ENCODE results near the gene RSRC1. TPM values are rescaled to one million over a fixed set of nuclear protein-coding genes. Genes with fewer than 3 reads are reported as not detected.

The RSRC1 gene
- total and polyA plus RNA-seq, 2 of the 8 experiments (the other 6 are each of a cell fraction or from before 2014, with no cell fraction given), result 2.0 to 27.9 TPM

DNA sequence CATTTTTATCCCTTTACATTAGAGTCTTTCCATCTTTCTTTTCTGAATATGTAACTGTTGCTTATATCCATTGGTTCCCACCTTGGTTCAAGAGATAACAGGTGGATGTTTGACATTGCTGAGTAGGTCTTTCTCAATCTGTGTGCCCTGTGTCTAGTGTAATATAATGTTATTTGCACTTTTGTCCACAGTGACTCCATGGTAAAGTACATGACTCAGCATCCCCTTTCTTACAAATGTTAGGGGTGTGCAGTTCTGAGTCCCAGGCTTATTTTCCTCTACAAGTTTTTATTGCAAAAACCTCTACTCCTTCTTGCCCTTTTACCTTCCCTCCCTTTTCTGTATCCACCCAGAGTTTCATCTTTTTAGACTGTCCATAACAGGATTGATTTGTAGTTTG lies 116.5 kb downstream of the RSRC1 start:
- H3K9ac ChIP-seq (replicated peaks in 1 of 4; ENCODE audit: extremely low read depth in 1 of 4, low read depth in 3 of 4, low read length in 3 of 4), result no peak overlapping the region
- H3K23ac ChIP-seq (ENCODE audit: insufficient read length), result no peak overlapping the region
- H2BK20ac ChIP-seq (ENCODE audit: low read length), result no peak overlapping the region
- H3K4me2 ChIP-seq (ENCODE audit: insufficient read depth in 1 of 2, low read depth in 2 of 2, low read length in 2 of 2), result no peak overlapping the region
- no peaks in the 10 kb centered on the region for H3K4me1 ChIP-seq (replicated peaks in 1 of 4; ENCODE audit: control insufficient read depth in 3 of 4, insufficient read depth in 4 of 4, low read length in 3 of 4)
- H2BK120ac ChIP-seq (replicated peaks; ENCODE audit: low read depth, low read length), result no peak overlapping the region
- H2BK12ac ChIP-seq (ENCODE audit: low read depth, low read length), result no peak overlapping the region
- H4K5ac ChIP-seq (ENCODE audit: insufficient read length, low read depth, low read length), result no peak overlapping the region
- no peaks in the 10 kb centered on the region for H3K36me3 ChIP-seq (ENCODE audit: control insufficient read depth in 2 of 4, insufficient read depth in 4 of 4, low read length in 3 of 4)
- H3K27me3 ChIP-seq (replicated peaks in 1 of 4; ENCODE audit: control insufficient read depth in 3 of 4, extremely low read depth in 1 of 4, insufficient read depth in 3 of 4, low read length in 3 of 4), result no peaks in the 10 kb centered on the region
- POLR2A ChIA-PET (ENCODE audit: partially characterized antibody), result no interaction called here
- H2BK15ac ChIP-seq (ENCODE audit: low read length), result no peak overlapping the region
- H4K20me1 ChIP-seq (replicated peaks in 1 of 2; ENCODE audit: control insufficient read depth in 1 of 2, insufficient read depth in 2 of 2, low read length in 2 of 2), result no peaks in the 10 kb centered on the region
- H3K79me1 ChIP-seq (ENCODE audit: low read depth, low read length), result no peaks in the 10 kb centered on the region
- no peaks in the 10 kb centered on the region for H3K9me3 ChIP-seq (ENCODE audit: insufficient read depth in 2 of 2, low read depth in 1 of 2, low read length in 1 of 2)
- no peak overlapping the region for H3K56ac ChIP-seq (replicated peaks; ENCODE audit: insufficient read length, low read depth, low read length)
- H3K4ac ChIP-seq (replicated peaks; ENCODE audit: insufficient read length, low read depth, low read length), result no peak overlapping the region
- no peak overlapping the region for H2AFZ ChIP-seq (ENCODE audit: low read length)
- FAIRE-seq (no peak), DNase-seq (ENCODE audit: low read depth in 1 of 2, low spot score in 2 of 2) (no peak)
- no peak overlapping the region for H3K4me3 ChIP-seq (ENCODE audit: extremely low read depth in 1 of 4, insufficient read depth in 2 of 4, low read depth in 3 of 4, low read length in 4 of 4)
- H3K79me2 ChIP-seq (ENCODE audit: control insufficient read depth in 1 of 2, insufficient read depth in 2 of 2, low read length in 2 of 2), result no peaks in the 10 kb centered on the region
- H3K27ac ChIP-seq (ENCODE audit: low read depth, low read length), result no peak overlapping the region
- no peak overlapping the region for H4K8ac ChIP-seq (ENCODE audit: extremely low read depth, insufficient read depth, low read length)
- H4K91ac ChIP-seq (replicated peaks; ENCODE audit: insufficient read length, low read length), result no peak overlapping the region
- no peak overlapping the region for H2AK5ac ChIP-seq (ENCODE audit: low read depth, low read length)
- no peak overlapping the region for H3K14ac ChIP-seq (ENCODE audit: insufficient read length)
- no peak overlapping the region for H3K18ac ChIP-seq (ENCODE audit: extremely low read depth, low read length)
- CTCF ChIA-PET (ENCODE audit: partially characterized antibody), result no interaction called here
- no peak overlapping the region for H2BK5ac ChIP-seq (ENCODE audit: low read depth, low read length)
- H3K23me2 ChIP-seq (ENCODE audit: low read depth, low read length), result no peaks in the 10 kb centered on the region
- TF ChIP-seq TBP (IDR thresholded peaks at IDR 0.05; ENCODE audit: low read depth, low read length), result no peak
- TF ChIP-seq CEBPB (IDR thresholded peaks at IDR 0.05; ENCODE audit: low read depth, low read length), result no peak
- TF ChIP-seq POLR2A (IDR thresholded peaks at IDR 0.05; ENCODE audit: control extremely low read depth in 1 of 2, low read depth in 2 of 2, low read length in 2 of 2), result no peak
- no peak for TF ChIP-seq HDAC2 (IDR thresholded peaks at IDR 0.05; ENCODE audit: borderline replicate concordance in 1 of 2, low read depth in 2 of 2, low read length in 2 of 2)
- no peak for TF ChIP-seq EGR1 (IDR thresholded peaks at IDR 0.05; ENCODE audit: borderline replicate concordance, low read depth, low read length)
- no peak for TF ChIP-seq CBX8 (IDR thresholded peaks at IDR 0.05; ENCODE audit: borderline replicate concordance, low read depth, low read length)
- TF ChIP-seq MAFK (IDR thresholded peaks at IDR 0.05; ENCODE audit: low read depth, low read length), result no peak
- TF ChIP-seq PHF8 (conservative IDR thresholded peaks at IDR 0.05; ENCODE audit: low read depth, low read length), result no peak
- TF ChIP-seq TCF12 (IDR thresholded peaks at IDR 0.05; ENCODE audit: low read depth, low read length), result no peak
- TF ChIP-seq CHD2 (IDR thresholded peaks at IDR 0.05; ENCODE audit: low read length), result no peak
- TF ChIP-seq EP300 (IDR thresholded peaks at IDR 0.05; ENCODE audit: borderline replicate concordance in 1 of 2, low read depth in 2 of 2, low read length in 2 of 2), result no peak
- no peak for TF ChIP-seq RFX5 (IDR thresholded peaks at IDR 0.05; ENCODE audit: borderline replicate concordance, low read depth, low read length)
- TF ChIP-seq KDM5A (IDR thresholded peaks at IDR 0.05; ENCODE audit: low read length), result no peak
- TF ChIP-seq RXRA (IDR thresholded peaks at IDR 0.05; ENCODE audit: insufficient read depth, low read depth, low read length), result no peak
- TF ChIP-seq SIRT6 (IDR thresholded peaks at IDR 0.05; ENCODE audit: low read length), result no peak
- no peak for TF ChIP-seq KDM1A (IDR thresholded peaks at IDR 0.05; ENCODE audit: borderline replicate concordance, low read length)
- TF ChIP-seq, protein P1, sequence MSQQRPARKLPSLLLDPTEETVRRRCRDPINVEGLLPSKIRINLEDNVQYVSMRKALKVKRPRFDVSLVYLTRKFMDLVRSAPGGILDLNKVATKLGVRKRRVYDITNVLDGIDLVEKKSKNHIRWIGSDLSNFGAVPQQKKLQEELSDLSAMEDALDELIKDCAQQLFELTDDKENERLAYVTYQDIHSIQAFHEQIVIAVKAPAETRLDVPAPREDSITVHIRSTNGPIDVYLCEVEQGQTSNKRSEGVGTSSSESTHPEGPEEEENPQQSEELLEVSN (IDR thresholded peaks at IDR 0.05), result no peak

All from H1 (cell line).